Transverse colon (tissue), 4 donors: ENCODE results near the gene PRKG1. TPM values are rescaled to one million over a fixed set of nuclear protein-coding genes. Genes with fewer than 3 reads are reported as not detected.
A peak's percentile ranks its signal among the peaks of the same experiment; 100 is the strongest.

Experiments
- DNase-seq: peaks from one replicate; pipeline ENCODE4 v3.0.0-alpha.2; 2019
- H3K27ac ChIP-seq, 4 donors: fragments of 200-600 bp; sonication (generic); 2 replicates each; pipeline ENCODE4 v1.5.1; 2016 to 2018; ENCODE audit warnings: inconsistent platforms in 4 of 4
- H3K27me3 ChIP-seq: fragments of 200-600 bp; sonication (generic); 2 replicates; pipeline ENCODE4 v1.5.1; 2017; ENCODE audit warnings: inconsistent platforms
- H3K36me3 ChIP-seq, 4 donors: fragments of 200-600 bp; sonication (generic); 2 replicates each; pipeline ENCODE4 v1.5.1; 2017 to 2019; ENCODE audit warnings: inconsistent platforms in 4 of 4
- H3K4me1 ChIP-seq, 4 donors: fragments of 200-600 bp; sonication (generic); 2 replicates each; pipeline ENCODE4 v1.5.1; 2017 to 2020; ENCODE audit warnings: inconsistent platforms in 4 of 4
- H3K4me3 ChIP-seq, 4 donors: fragments of 200-600 bp; sonication (generic); 1 replicate in 1 of 4; 2 replicates in 3 of 4; pipeline versions ENCODE4 v1.5.1 to v1.6.1; 2017 to 2019; ENCODE audit warnings: inconsistent platforms in 4 of 4
- H3K9me3 ChIP-seq, 2 donors: fragments of 200-600 bp; sonication (generic); 2 replicates each; pipeline ENCODE4 v1.5.1; 2017 to 2019; ENCODE audit warnings: inconsistent platforms in 2 of 2
- EP300 ChIP-seq: sonication (generic); formaldehyde crosslinking; IDR thresholded peaks from one replicate; pipeline ENCODE4 v1.6.1; 2017; ENCODE audit warnings: antibody characterized with exemption, low read depth
- POLR2A ChIP-seq: fragments of 450-650 bp; IDR thresholded peaks from one replicate; pipeline ENCODE4 v1.6.1; 2016; ENCODE audit warnings: antibody characterized with exemption, mild to moderate bottlenecking, moderate library complexity
- POLR2AphosphoS5 ChIP-seq, 3 donors: sonication (generic); formaldehyde crosslinking; IDR thresholded peaks; one replicate each; pipeline ENCODE4 v1.6.1; 2016; ENCODE audit warnings: antibody characterized with exemption in 3 of 3
- WGBS, 2 donors: methylation state at CpG; one replicate each; pipeline ENCODE4 v1.1.5; 2018; ENCODE audit warnings: low coverage in 1 of 2; 5-methylcytosine and 5-hydroxymethylcytosine counted together
- in situ Hi-C, 4 donors: fragments of 200-750 bp; cut with MboI; loops; one replicate each; pipeline versions ENCODE4 v1.15.0 to v1.15.1; 2017; ENCODE audit warnings: low sequenced_read_pairs in 3 of 4, low pct_ligation_motif_present in 1 of 4, low pct_unique_long_range_greater_than_20kb in 1 of 4
- intact Hi-C: fragments of 100-400 bp; cut with DNase I; formaldehyde crosslinking; loops from one replicate; pipeline ENCODE4 v1.15.1; 2023; ENCODE audit warnings: low total_unique reads
- total RNA-seq, 4 donors: library from RNA; depleted of rRNA; stranded (reverse); fragments of >200 nt; gene quantifications; one replicate each; pipeline ENCODE4 v1.1.0, GENCODE V29; 2016
- TF ChIP-seq, protein P1 (sequence below), 5 experiments: fragments of 200-600 bp in 3 of 5; fragments of 450-650 bp in 2 of 5; sonication (generic) in 3 of 5; IDR thresholded peaks; 1 replicate in 2 of 5; 2 replicates in 3 of 5; pipeline ENCODE4 v1.5.1; 2016 to 2017; ENCODE audit warnings: antibody characterized with exemption in 5 of 5, inconsistent platforms in 3 of 5, mild to moderate bottlenecking in 2 of 5, moderate library complexity in 1 of 5

PRKG1 gene
- total RNA-seq, 4 donors from 2014 or later, result 17.6 to 30.6 (median 26.9) TPM

GRCh38 chr10:51186361-51186760 is 112.1 kb downstream of the PRKG1 start:
- no peaks in the 10 kb centered on the region for H3K4me1 ChIP-seq
- H3K4me3 ChIP-seq, result no peak overlapping the region
- WGBS, 2 donors, result 73 to 81% methylated on average over 2 of the region's 2 CpGs
- H3K27me3 ChIP-seq, result no peaks in the 10 kb centered on the region
- in situ Hi-C loops (no loop called here), intact Hi-C loops (no loop called here)
- H3K9me3 ChIP-seq, result no peaks in the 10 kb centered on the region
- DNase-seq, result no peak
- TF ChIP-seq POLR2A (no peak), EP300 (no peak), POLR2AphosphoS5 (IDR thresholded peaks at IDR 0.05) (no peak)
- TF ChIP-seq, protein P1, sequence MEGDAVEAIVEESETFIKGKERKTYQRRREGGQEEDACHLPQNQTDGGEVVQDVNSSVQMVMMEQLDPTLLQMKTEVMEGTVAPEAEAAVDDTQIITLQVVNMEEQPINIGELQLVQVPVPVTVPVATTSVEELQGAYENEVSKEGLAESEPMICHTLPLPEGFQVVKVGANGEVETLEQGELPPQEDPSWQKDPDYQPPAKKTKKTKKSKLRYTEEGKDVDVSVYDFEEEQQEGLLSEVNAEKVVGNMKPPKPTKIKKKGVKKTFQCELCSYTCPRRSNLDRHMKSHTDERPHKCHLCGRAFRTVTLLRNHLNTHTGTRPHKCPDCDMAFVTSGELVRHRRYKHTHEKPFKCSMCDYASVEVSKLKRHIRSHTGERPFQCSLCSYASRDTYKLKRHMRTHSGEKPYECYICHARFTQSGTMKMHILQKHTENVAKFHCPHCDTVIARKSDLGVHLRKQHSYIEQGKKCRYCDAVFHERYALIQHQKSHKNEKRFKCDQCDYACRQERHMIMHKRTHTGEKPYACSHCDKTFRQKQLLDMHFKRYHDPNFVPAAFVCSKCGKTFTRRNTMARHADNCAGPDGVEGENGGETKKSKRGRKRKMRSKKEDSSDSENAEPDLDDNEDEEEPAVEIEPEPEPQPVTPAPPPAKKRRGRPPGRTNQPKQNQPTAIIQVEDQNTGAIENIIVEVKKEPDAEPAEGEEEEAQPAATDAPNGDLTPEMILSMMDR (IDR thresholded peaks at IDR 0.05), result no peak
- H3K27ac ChIP-seq, result no peak overlapping the region
- H3K36me3 ChIP-seq, result no peaks in the 10 kb centered on the region

DNA sequence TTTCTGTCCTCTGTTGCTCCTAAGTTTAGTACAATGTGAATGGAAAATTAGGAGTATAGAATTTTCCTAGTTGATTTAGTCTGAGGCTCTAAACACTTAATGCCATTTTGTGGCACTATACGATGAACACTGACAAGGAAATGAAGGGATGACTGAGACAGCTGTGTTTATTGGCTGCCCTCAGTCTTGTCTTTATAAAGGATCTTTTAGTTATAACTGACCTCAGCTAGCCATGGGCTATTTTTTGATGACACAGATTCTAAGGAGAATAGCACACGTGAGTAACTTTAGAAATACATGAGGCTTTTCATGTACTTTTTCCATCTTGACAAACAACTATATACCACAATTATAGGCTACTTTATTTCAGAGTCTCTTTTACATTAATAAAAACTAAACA is 113.7 kb downstream of the PRKG1 start:
- TF ChIP-seq EP300 (no peak), POLR2AphosphoS5 (IDR thresholded peaks at IDR 0.05) (no peak)
- Histone ChIP-seq H3K36me3 (no peaks in the 10 kb centered on the region), H3K4me1 (no peaks in the 10 kb centered on the region), H3K4me3 (no peak overlapping the region), H3K9me3 (no peaks in the 10 kb centered on the region), H3K27ac (no peak overlapping the region), H3K27me3 (no peaks in the 10 kb centered on the region)
- no peak for DNase-seq
- WGBS, 2 donors, result 44 to 63% methylated on average over 2 of the region's 2 CpGs
- in situ Hi-C loops, result no loop called here
- intact Hi-C loops, result no loop called here

GRCh38 chr10:51188866-51189265 is 114.6 kb downstream of the PRKG1 start:
- Histone ChIP-seq H3K4me3 (no peak overlapping the region), H3K36me3 (no peaks in the 10 kb centered on the region), H3K27ac (no peak overlapping the region), H3K9me3 (no peaks in the 10 kb centered on the region), H3K4me1 (peaks cover 0 to 4% (median under 1%) of the 10 kb centered on the region in 4 donors), H3K27me3 (no peaks in the 10 kb centered on the region)
- intact Hi-C loops (no loop called here), in situ Hi-C loops (no loop called here)
- 63 to 83% methylated on average over 2 of the region's 2 CpGs for WGBS, 2 donors
- TF ChIP-seq, protein P1 (IDR thresholded peaks at IDR 0.05), result no peak
- no peak for TF ChIP-seq POLR2A
- no peak for TF ChIP-seq POLR2AphosphoS5 (IDR thresholded peaks at IDR 0.05)
- no peak for TF ChIP-seq EP300
- DNase-seq, result no peak

- TF ChIP-seq EP300 (no peak), POLR2A (no peak), POLR2AphosphoS5 (IDR thresholded peaks at IDR 0.05) (no peak)
- TF ChIP-seq, protein P1 (IDR thresholded peaks at IDR 0.05), result no peak
- H3K9me3 ChIP-seq, result no peaks in the 10 kb centered on the region
- peaks cover 0 to 31% (median 20%) of the 10 kb centered on the region in 4 donors for H3K4me1 ChIP-seq
- no peak overlapping the region for H3K4me3 ChIP-seq
- intact Hi-C loops, result no loop called here
- no peaks in the 10 kb centered on the region for H3K36me3 ChIP-seq
- H3K27me3 ChIP-seq, result no peaks in the 10 kb centered on the region
- H3K27ac ChIP-seq, result peak overlapping the region in 1 of 4 donors; percentile 4
- WGBS, 2 donors, result 64 to 80% methylated on average over 1 of the region's 1 CpG
- in situ Hi-C loops, result no loop called here
- DNase-seq, result no peak
Measured at GRCh38 chr10:51196508-51197175, 122.4 kb downstream of the PRKG1 start.

GRCh38 chr10:51198170-51198569 is 123.9 kb downstream of the PRKG1 start:
- TF ChIP-seq, protein P1 (IDR thresholded peaks at IDR 0.05), result no peak
- TF ChIP-seq POLR2A (no peak), EP300 (no peak), POLR2AphosphoS5 (IDR thresholded peaks at IDR 0.05) (no peak)

More at GRCh38 chr10:51198170-51198569, 123.9 kb downstream of the PRKG1 start:
- Histone ChIP-seq H3K9me3 (no peaks in the 10 kb centered on the region), H3K36me3 (no peaks in the 10 kb centered on the region), H3K27me3 (no peaks in the 10 kb centered on the region), H3K4me3 (no peak overlapping the region), H3K4me1 (peaks cover 0 to 31% (median 20%) of the 10 kb centered on the region in 4 donors), H3K27ac (no peak overlapping the region)
- intact Hi-C loops, result no loop called here
- in situ Hi-C loops, result no loop called here
- DNase-seq, result no peak
- 39 to 65% methylated on average over 3 of the region's 3 CpGs for WGBS, 2 donors
